MM.1S (cell line): ENCODE measurements around the gene PDE11A.

Experiments used
- DNase-seq: peaks from one replicate; pipeline ENCODE4 v3.0.0-alpha.2; 2015
- H2AFZ ChIP-seq: fragments of 300-600 bp; sonication (generic); 2 replicates; pipeline ENCODE4 v1.6.0; 2016; ENCODE audit warnings: antibody characterized with exemption, low read length
- H3F3A ChIP-seq: fragments of 300-600 bp; sonication (generic); 2 replicates; pipeline ENCODE4 v1.6.1; 2016; ENCODE audit warnings: mild to moderate bottlenecking, antibody characterized with exemption, low read length, moderate library complexity, mixed read lengths; ENCODE audit not compliant: insufficient read depth
- H3K27ac ChIP-seq: fragments of 300-600 bp; sonication (generic); 2 replicates; pipeline ENCODE4 v1.5.1; 2016; ENCODE audit warnings: mild to moderate bottlenecking, low read length
- H3K27me3 ChIP-seq: fragments of 300-600 bp; sonication (generic); replicated peaks from 2 replicates; pipeline ENCODE4 v1.6.0; 2016; ENCODE audit warnings: low read length; ENCODE audit not compliant: insufficient read depth
- H3K36me3 ChIP-seq: fragments of 300-600 bp; sonication (generic); replicated peaks from 2 replicates; pipeline ENCODE4 v1.6.1; 2016; ENCODE audit warnings: mild to moderate bottlenecking, low read length, mixed read lengths; ENCODE audit not compliant: insufficient read depth
- H3K4me1 ChIP-seq: fragments of 300-600 bp; sonication (generic); 2 replicates; pipeline ENCODE4 v1.6.1; 2016; ENCODE audit warnings: low read length, mixed read lengths
- H3K4me2 ChIP-seq: fragments of 300-600 bp; sonication (generic); 2 replicates; pipeline ENCODE4 v1.6.0; 2016; ENCODE audit warnings: low read depth, low read length
- H3K4me3 ChIP-seq: fragments of 300-600 bp; sonication (generic); 2 replicates; pipeline ENCODE4 v1.5.1; 2016; ENCODE audit warnings: low read length, mixed read lengths
- H3K79me2 ChIP-seq: fragments of 300-600 bp; sonication (generic); 2 replicates; pipeline ENCODE4 v1.6.1; 2016; ENCODE audit warnings: mixed run types, low read length, mixed read lengths
- H3K9ac ChIP-seq: fragments of 300-600 bp; sonication (generic); 2 replicates; pipeline ENCODE4 v1.6.1; 2016; ENCODE audit warnings: low read length, mixed read lengths
- H3K9me2 ChIP-seq: fragments of 300-600 bp; sonication (generic); replicated peaks from 2 replicates; pipeline ENCODE4 v1.6.1; 2016; ENCODE audit warnings: mild to moderate bottlenecking, low read length, mixed read lengths; ENCODE audit not compliant: insufficient read depth
- H3K9me3 ChIP-seq: fragments of 300-600 bp; sonication (generic); replicated peaks from 2 replicates; pipeline ENCODE4 v1.6.1; 2016; ENCODE audit warnings: mild to moderate bottlenecking, low read length, mixed read lengths; ENCODE audit not compliant: insufficient read depth
- H4K20me1 ChIP-seq: fragments of 300-600 bp; sonication (generic); 2 replicates; pipeline ENCODE4 v1.6.1; 2016; ENCODE audit warnings: mild to moderate bottlenecking, low read length, moderate library complexity, mixed read lengths; ENCODE audit not compliant: insufficient read depth
- EZH2 ChIP-seq: fragments of 300-600 bp; sonication (generic); optimal IDR thresholded peaks from 2 replicates; pipeline ENCODE3; 2017; ENCODE audit warnings: low read depth, mild to moderate bottlenecking, antibody characterized with exemption, low read length, mixed read lengths
- EZH2phosphoT487 ChIP-seq: fragments of 300-600 bp; sonication (generic); IDR thresholded peaks from 2 replicates; pipeline ENCODE4 v1.6.1; 2018; ENCODE audit warnings: antibody characterized with exemption, low read length
- TF ChIP-seq, protein P1 (sequence below): fragments of 300-600 bp; sonication (generic); IDR thresholded peaks from 2 replicates; pipeline ENCODE4 v1.5.1; 2016; ENCODE audit warnings: antibody characterized with exemption, low read length, mixed read lengths

Gene PDE11A

GRCh38 chr2:177748360-177748759 is 324.2 kb downstream of the PDE11A start:
- Histone ChIP-seq H4K20me1 (no peaks in the 10 kb centered on the region), H2AFZ (no peak overlapping the region), H3K4me1 (0 out of 2 replicates have a peak, but pooled peaks cover 2% of the 10 kb centered on the region), H3K9me3 (no peaks in the 10 kb centered on the region), H3K9ac (no peak overlapping the region), H3K27me3 (no peaks in the 10 kb centered on the region), H3K79me2 (no peaks in the 10 kb centered on the region), H3K4me3 (no peak overlapping the region), H3K36me3 (no peaks in the 10 kb centered on the region), H3K9me2 (no peaks in the 10 kb centered on the region), H3F3A (no peaks in the 10 kb centered on the region), H3K4me2 (no peak overlapping the region), H3K27ac (no peak overlapping the region)
- TF ChIP-seq, protein P1, sequence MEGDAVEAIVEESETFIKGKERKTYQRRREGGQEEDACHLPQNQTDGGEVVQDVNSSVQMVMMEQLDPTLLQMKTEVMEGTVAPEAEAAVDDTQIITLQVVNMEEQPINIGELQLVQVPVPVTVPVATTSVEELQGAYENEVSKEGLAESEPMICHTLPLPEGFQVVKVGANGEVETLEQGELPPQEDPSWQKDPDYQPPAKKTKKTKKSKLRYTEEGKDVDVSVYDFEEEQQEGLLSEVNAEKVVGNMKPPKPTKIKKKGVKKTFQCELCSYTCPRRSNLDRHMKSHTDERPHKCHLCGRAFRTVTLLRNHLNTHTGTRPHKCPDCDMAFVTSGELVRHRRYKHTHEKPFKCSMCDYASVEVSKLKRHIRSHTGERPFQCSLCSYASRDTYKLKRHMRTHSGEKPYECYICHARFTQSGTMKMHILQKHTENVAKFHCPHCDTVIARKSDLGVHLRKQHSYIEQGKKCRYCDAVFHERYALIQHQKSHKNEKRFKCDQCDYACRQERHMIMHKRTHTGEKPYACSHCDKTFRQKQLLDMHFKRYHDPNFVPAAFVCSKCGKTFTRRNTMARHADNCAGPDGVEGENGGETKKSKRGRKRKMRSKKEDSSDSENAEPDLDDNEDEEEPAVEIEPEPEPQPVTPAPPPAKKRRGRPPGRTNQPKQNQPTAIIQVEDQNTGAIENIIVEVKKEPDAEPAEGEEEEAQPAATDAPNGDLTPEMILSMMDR = no peak
- no peak for TF ChIP-seq EZH2
- no peak for TF ChIP-seq EZH2phosphoT487
- DNase-seq = no peak

- H3K9me3 ChIP-seq = no peaks in the 10 kb centered on the region
- DNase-seq = no peak
- no peaks in the 10 kb centered on the region for H4K20me1 ChIP-seq
- no peak overlapping the region for H3K27ac ChIP-seq
- H3K79me2 ChIP-seq = no peaks in the 10 kb centered on the region
- H3K27me3 ChIP-seq = no peaks in the 10 kb centered on the region
- H3K36me3 ChIP-seq = no peaks in the 10 kb centered on the region
- no peak overlapping the region for H3K9ac ChIP-seq
- no peaks in the 10 kb centered on the region for H3F3A ChIP-seq
- H2AFZ ChIP-seq = no peak overlapping the region
- H3K4me3 ChIP-seq = no peak overlapping the region
- no peaks in the 10 kb centered on the region for H3K9me2 ChIP-seq
- H3K4me2 ChIP-seq = no peak overlapping the region
- TF ChIP-seq EZH2phosphoT487 (no peak), EZH2 (no peak)
- TF ChIP-seq, protein P1 = no peak
- H3K4me1 ChIP-seq = 0 out of 2 replicates have a peak, but pooled peaks cover 6% of the 10 kb centered on the region
These were observed 325.2 kb downstream of the PDE11A start for GRCh38 chr2:177747384-177747783.

- Histone ChIP-seq H3K4me1 (0 out of 2 replicates have a peak, but pooled peaks cover 6% of the 10 kb centered on the region), H3K4me2 (no peak overlapping the region), H3K36me3 (no peaks in the 10 kb centered on the region), H3K9me2 (no peaks in the 10 kb centered on the region), H2AFZ (no peak overlapping the region), H3F3A (no peaks in the 10 kb centered on the region), H3K9ac (no peak overlapping the region), H4K20me1 (no peaks in the 10 kb centered on the region), H3K79me2 (no peaks in the 10 kb centered on the region), H3K9me3 (no peaks in the 10 kb centered on the region), H3K27me3 (no peaks in the 10 kb centered on the region), H3K4me3 (no peak overlapping the region), H3K27ac (no peak overlapping the region)
- TF ChIP-seq EZH2 (no peak), EZH2phosphoT487 (no peak)
- TF ChIP-seq, protein P1 = no peak
- no peak for DNase-seq
These were observed 326.2 kb downstream of the PDE11A start for GRCh38 chr2:177746358-177746757.
